GM19238 (cell line): Measurements from ENCODE around the gene C1orf159.
"Not testable (repeated sequence)": the region's sequence is repeated elsewhere in the genome, so short reads cannot be mapped to it uniquely, and the experiment has no call there.

Experiments
- DNase-seq: peaks from one replicate; pipeline ENCODE4 v3.0.0; 2011; ENCODE audit warnings: low spot score; ENCODE audit not compliant: insufficient read length

C1orf159 gene

GRCh38 chr1:1082239-1082775, 33.6 kb downstream of the C1orf159 start:
- DNase-seq, result peak; percentile 1

GRCh38 chr1:1081311-1082238, 34.3 kb downstream of the C1orf159 start:
- DNase-seq, result peak; percentile 7

GRCh38 chr1:1080951-1081310, 35.0 kb downstream of the C1orf159 start:
- peak; percentile 2 for DNase-seq

- peak; percentile 11 for DNase-seq
Observed at GRCh38 chr1:1080122-1080757, 35.6 kb downstream of the C1orf159 start.

- peak; percentile 57 for DNase-seq
Observed at GRCh38 chr1:1079408-1080121, 36.3 kb downstream of the C1orf159 start.

GRCh38 chr1:1077396-1077795, 38.5 kb downstream of the C1orf159 start:
- DNase-seq, result not testable (repeated sequence)

GRCh38 chr1:1075148-1075935, 40.5 kb downstream of the C1orf159 start:
- DNase-seq, result no peak

GRCh38 chr1:1074631-1075147, 41.2 kb downstream of the C1orf159 start:
- DNase-seq, result no peak

- DNase-seq, result no peak
Observed at GRCh38 chr1:1073743-1074587, 41.9 kb downstream of the C1orf159 start, which contains the start of gene RNF223. TSS of gene RNF223 (minus strand) at chr1:1074306. CDS start at chr1:1072566, 1,740 bp downstream.

- no peak for DNase-seq
Observed at GRCh38 chr1:1072849-1073742, 42.8 kb downstream of the C1orf159 start.

GRCh38 chr1:1072299-1072848, 43.5 kb downstream of the C1orf159 start:
- DNase-seq, result no peak

- no peak for DNase-seq
Observed at GRCh38 chr1:1071486-1072298, 44.2 kb downstream of the C1orf159 start.

GRCh38 chr1:1069711-1070676, 45.9 kb downstream of the C1orf159 start:
- DNase-seq, result peak; percentile 52

- DNase-seq, result peak; percentile 98
Observed at GRCh38 chr1:1069056-1069710, 46.7 kb downstream of the C1orf159 start.

- peak; percentile 77 for DNase-seq
Observed at GRCh38 chr1:1068517-1069055, 47.3 kb downstream of the C1orf159 start.
